ENCODE results near the gene PRDM11. TPM values are rescaled to one million over a fixed set of nuclear protein-coding genes. Genes with fewer than 3 reads are reported as not detected.

PRDM11 gene
- total RNA-seq, 2 experiments from 2014 or later, result 6.5 to 7.3 TPM

- H3K4me3 Mint-ChIP-seq, result no peak overlapping the region
- POLR2A ChIA-PET, result no interaction called here
- H3K27ac Mint-ChIP-seq, result no peak overlapping the region
- no peak for DNase-seq
- no peak for ATAC-seq (ENCODE audit: low read depth)
- no peaks in the 10 kb centered on the region for H3K9me3 Mint-ChIP-seq
- H3K36me3 Mint-ChIP-seq, result no peaks in the 10 kb centered on the region
- peaks cover 5% of the 10 kb centered on the region for H3K4me1 Mint-ChIP-seq
- no peaks in the 10 kb centered on the region for H3K27me3 Mint-ChIP-seq
Observed at GRCh38 chr11:45156741-45157140, 10.3 kb downstream of the PRDM11 start.

GRCh38 chr11:45157247-45158209 lies 11.1 kb downstream of the PRDM11 start:
- no peak overlapping the region for H3K4me3 Mint-ChIP-seq
- POLR2A ChIA-PET, result no interaction called here
- no peaks in the 10 kb centered on the region for H3K36me3 Mint-ChIP-seq
- no peaks in the 10 kb centered on the region for H3K27me3 Mint-ChIP-seq
- no peaks in the 10 kb centered on the region for H3K9me3 Mint-ChIP-seq
- ATAC-seq (ENCODE audit: low read depth) (no peak), DNase-seq (no peak)
- H3K27ac Mint-ChIP-seq, result no peak overlapping the region
- H3K4me1 Mint-ChIP-seq, result peaks cover 5% of the 10 kb centered on the region

- no peaks in the 10 kb centered on the region for H3K36me3 Mint-ChIP-seq
- H3K9me3 Mint-ChIP-seq, result no peaks in the 10 kb centered on the region
- DNase-seq (no peak), ATAC-seq (ENCODE audit: low read depth) (no peak)
- peaks cover 5% of the 10 kb centered on the region for H3K4me1 Mint-ChIP-seq
- H3K27ac Mint-ChIP-seq, result no peak overlapping the region
- H3K27me3 Mint-ChIP-seq, result no peaks in the 10 kb centered on the region
- H3K4me3 Mint-ChIP-seq, result no peak overlapping the region
- POLR2A ChIA-PET, result no interaction called here
Observed at GRCh38 chr11:45158210-45158731, 11.8 kb downstream of the PRDM11 start.

GRCh38 chr11:45158891-45159605 lies 12.6 kb downstream of the PRDM11 start:
- no peaks in the 10 kb centered on the region for H3K9me3 Mint-ChIP-seq
- no peaks in the 10 kb centered on the region for H3K36me3 Mint-ChIP-seq
- no peak for ATAC-seq (ENCODE audit: low read depth)
- no peaks in the 10 kb centered on the region for H3K27me3 Mint-ChIP-seq
- H3K27ac Mint-ChIP-seq, result no peak overlapping the region
- DNase-seq, result no peak
- peaks cover 4% of the 10 kb centered on the region for H3K4me1 Mint-ChIP-seq
- H3K4me3 Mint-ChIP-seq, result no peak overlapping the region
- POLR2A ChIA-PET, result no interaction called here

GRCh38 chr11:45159781-45160365 lies 13.4 kb downstream of the PRDM11 start:
- POLR2A ChIA-PET, result no interaction called here
- H3K9me3 Mint-ChIP-seq, result no peaks in the 10 kb centered on the region
- H3K27ac Mint-ChIP-seq, result no peak overlapping the region
- no peak for ATAC-seq (ENCODE audit: low read depth)
- no peaks in the 10 kb centered on the region for H3K36me3 Mint-ChIP-seq
- no peak for DNase-seq
- no peak overlapping the region for H3K4me3 Mint-ChIP-seq
- peaks cover 2% of the 10 kb centered on the region for H3K4me1 Mint-ChIP-seq
- no peaks in the 10 kb centered on the region for H3K27me3 Mint-ChIP-seq

- H3K9me3 Mint-ChIP-seq, result no peaks in the 10 kb centered on the region
- DNase-seq (no peak), ATAC-seq (ENCODE audit: low read depth) (no peak)
- POLR2A ChIA-PET, result no interaction called here
- H3K36me3 Mint-ChIP-seq, result no peaks in the 10 kb centered on the region
- no peaks in the 10 kb centered on the region for H3K27me3 Mint-ChIP-seq
- H3K4me1 Mint-ChIP-seq, result peaks cover 2% of the 10 kb centered on the region
- H3K27ac Mint-ChIP-seq, result no peak overlapping the region
- no peak overlapping the region for H3K4me3 Mint-ChIP-seq
Observed at GRCh38 chr11:45161252-45162063, 15.0 kb downstream of the PRDM11 start.

- Mint-ChIP-seq H3K4me3 (no peak overlapping the region), H3K4me1 (peaks cover 1% of the 10 kb centered on the region), H3K27me3 (no peaks in the 10 kb centered on the region), H3K27ac (no peak overlapping the region), H3K9me3 (no peaks in the 10 kb centered on the region), H3K36me3 (no peaks in the 10 kb centered on the region)
- ATAC-seq (ENCODE audit: low read depth) (no peak), DNase-seq (no peak)
- POLR2A ChIA-PET, result no interaction called here
Observed at GRCh38 chr11:45162064-45162375, 15.6 kb downstream of the PRDM11 start.

- no peak overlapping the region for H3K27ac Mint-ChIP-seq
- POLR2A ChIA-PET, result no interaction called here
Observed at GRCh38 chr11:45162916-45163879, 16.8 kb downstream of the PRDM11 start.

GRCh38 chr11:45163956-45164575 lies 17.6 kb downstream of the PRDM11 start:
- Mint-ChIP-seq H3K27ac (no peak overlapping the region), H3K4me3 (no peak overlapping the region), H3K4me1 (peaks cover 1% of the 10 kb centered on the region), H3K36me3 (no peaks in the 10 kb centered on the region), H3K27me3 (no peaks in the 10 kb centered on the region), H3K9me3 (no peaks in the 10 kb centered on the region)
- no peak for ATAC-seq (ENCODE audit: low read depth)
- DNase-seq, result no peak
- POLR2A ChIA-PET, result no interaction called here

More at GRCh38 chr11:45162916-45163879, 16.8 kb downstream of the PRDM11 start:
- Mint-ChIP-seq H3K27me3 (no peaks in the 10 kb centered on the region), H3K36me3 (no peaks in the 10 kb centered on the region), H3K4me1 (peaks cover 1% of the 10 kb centered on the region), H3K9me3 (no peaks in the 10 kb centered on the region), H3K4me3 (no peak overlapping the region)
- no peak for DNase-seq
- no peak for ATAC-seq (ENCODE audit: low read depth)

GRCh38 chr11:45165386-45165785 lies 18.9 kb downstream of the PRDM11 start:
- no peaks in the 10 kb centered on the region for H3K9me3 Mint-ChIP-seq
- no peak overlapping the region for H3K4me3 Mint-ChIP-seq
- H3K27me3 Mint-ChIP-seq, result no peaks in the 10 kb centered on the region
- DNase-seq (no peak), ATAC-seq (ENCODE audit: low read depth) (no peak)
- POLR2A ChIA-PET, result no interaction called here
- H3K36me3 Mint-ChIP-seq, result no peaks in the 10 kb centered on the region
- peaks cover 4% of the 10 kb centered on the region for H3K4me1 Mint-ChIP-seq
- H3K27ac Mint-ChIP-seq, result no peak overlapping the region

- H3K27me3 Mint-ChIP-seq, result no peaks in the 10 kb centered on the region
- H3K4me1 Mint-ChIP-seq, result peaks cover 7% of the 10 kb centered on the region
- H3K9me3 Mint-ChIP-seq, result no peaks in the 10 kb centered on the region
- no peak for ATAC-seq (ENCODE audit: low read depth)
- POLR2A ChIA-PET, result no interaction called here
- no peaks in the 10 kb centered on the region for H3K36me3 Mint-ChIP-seq
- no peak overlapping the region for H3K4me3 Mint-ChIP-seq
- no peak for DNase-seq
- no peak overlapping the region for H3K27ac Mint-ChIP-seq
Observed at GRCh38 chr11:45165806-45166603, 19.6 kb downstream of the PRDM11 start.

Measured in activated naive CD8-positive, alpha-beta T cell treated with anti-CD3 and anti-CD28 coated beads, Interleukin-2, amount 10 ng/mL, durations not matched to agents 7 days and 5 days (primary cell).